WTC11 (cell line): Measurements from ENCODE around the gene MDK. TPM values are rescaled to one million over a fixed set of nuclear protein-coding genes. Genes with fewer than 3 reads are reported as not detected.
A peak's percentile ranks its signal among the peaks of the same experiment; 100 is the strongest.

Source experiments
- ATAC-seq: fragments of 200-7000 bp; cut with Tn5 transposase; 2 replicates; pipeline ENCODE4 v1.10.0; 2021; ENCODE audit warnings: mild to moderate bottlenecking, moderate library complexity
- CTCF ChIA-PET: fragments of 300-600 bp; sonication (Branson Sonifier 250); formaldehyde crosslinking; loops from one replicate; lab custom pipeline; 2021; ENCODE audit warnings: antibody characterized with exemption; lab: Charles Lee
- POLR2A ChIA-PET: fragments of 350-600 bp; sonication (Branson Sonifier 250); formaldehyde crosslinking; loops from one replicate; lab custom pipeline; 2021; ENCODE audit warnings: antibody characterized with exemption; lab: Charles Lee
- DNase-seq: peaks from one replicate; pipeline ENCODE4 v3.0.0; 2021; ENCODE audit warnings: low spot score
- H3K27ac Mint-ChIP-seq: 2 replicates; pipeline ENCODE4 v1.8.0; 2021; ENCODE audit warnings: mixed read lengths
- H3K27me3 Mint-ChIP-seq: 2 replicates; pipeline ENCODE4 v1.8.0; 2021; ENCODE audit warnings: low read depth, mild to moderate bottlenecking, moderate library complexity, mixed read lengths
- H3K36me3 Mint-ChIP-seq: 2 replicates; pipeline ENCODE4 v1.8.0; 2021; ENCODE audit warnings: mixed read lengths
- H3K4me1 Mint-ChIP-seq: 2 replicates; pipeline ENCODE4 v1.8.0; 2022; ENCODE audit warnings: mixed read lengths
- H3K4me3 Mint-ChIP-seq: 2 replicates; pipeline ENCODE4 v1.8.0; 2021; ENCODE audit warnings: mild to moderate bottlenecking, moderate library complexity, mixed read lengths
- H3K9me3 Mint-ChIP-seq: 2 replicates; pipeline ENCODE4 v1.8.0; 2021; ENCODE audit warnings: mixed read lengths
- EMX1 ChIP-seq: fragments of 250-450 bp; sonication (Bioruptor Pico); IDR thresholded peaks from 2 replicates; pipeline ENCODE4 v1.8.0; 2021; ENCODE audit warnings: mild to moderate bottlenecking
- GABPB1 ChIP-seq: sonication (generic); formaldehyde crosslinking; IDR thresholded peaks from 2 replicates; pipeline ENCODE4 v1.8.1; 2023; ENCODE audit warnings: mild to moderate bottlenecking, missing genetic modification reagents
- GTF2I ChIP-seq: fragments of 250-450 bp; sonication (Bioruptor Pico); conservative IDR thresholded peaks from 2 replicates; pipeline ENCODE4 v1.4.0; 2021; ENCODE audit warnings: mild to moderate bottlenecking
- NFE2L1 ChIP-seq: sonication (generic); formaldehyde crosslinking; IDR thresholded peaks from 2 replicates; pipeline ENCODE4 v1.8.1; 2023; ENCODE audit warnings: missing genetic modification reagents
- NR3C1 ChIP-seq: sonication (generic); formaldehyde crosslinking; conservative IDR thresholded peaks from 2 replicates; pipeline ENCODE4 v1.8.1; 2023; ENCODE audit warnings: low read depth, mild to moderate bottlenecking, missing genetic modification reagents
- TEAD4 ChIP-seq: sonication (generic); formaldehyde crosslinking; IDR thresholded peaks from 2 replicates; pipeline ENCODE4 v1.8.0; 2022; ENCODE audit warnings: mild to moderate bottlenecking, missing genetic modification reagents
- ZNF232 ChIP-seq: sonication (generic); formaldehyde crosslinking; IDR thresholded peaks from 2 replicates; pipeline ENCODE4 v1.8.0; 2022; ENCODE audit warnings: mild to moderate bottlenecking, missing genetic modification reagents
- ZNF396 ChIP-seq: fragments of 250-450 bp; sonication (Bioruptor Pico); IDR thresholded peaks from 2 replicates; pipeline ENCODE4 v1.8.0; 2021; ENCODE audit warnings: mild to moderate bottlenecking, moderate library complexity, borderline replicate concordance
- ZNF416 ChIP-seq: fragments of 250-450 bp; sonication (Bioruptor Pico); IDR thresholded peaks from 2 replicates; pipeline ENCODE4 v1.9.0; 2021; ENCODE audit warnings: mild to moderate bottlenecking, inconsistent platforms
- ZNF423 ChIP-seq: fragments of 250-450 bp; sonication (Bioruptor Pico); IDR thresholded peaks from 2 replicates; pipeline ENCODE4 v2.1.2; 2022; ENCODE audit warnings: mild to moderate bottlenecking, moderate library complexity
- total RNA-seq: library from RNA; stranded (reverse); gene quantifications from 3 replicates; pipeline ENCODE4 v1.2.3, GENCODE V29; 2021
- TF ChIP-seq, protein P1 (sequence below): sonication (generic); formaldehyde crosslinking; IDR thresholded peaks from 2 replicates; pipeline ENCODE4 v1.8.0; 2022; ENCODE audit warnings: mild to moderate bottlenecking, missing genetic modification reagents
- TF ChIP-seq, protein P2 (sequence below): sonication (generic); formaldehyde crosslinking; IDR thresholded peaks from 2 replicates; pipeline ENCODE4 v1.8.1; 2023; ENCODE audit warnings: mild to moderate bottlenecking, missing genetic modification reagents, moderate library complexity
- TF ChIP-seq, protein P3 (sequence below): sonication (generic); formaldehyde crosslinking; IDR thresholded peaks from 2 replicates; pipeline ENCODE4 v1.8.0; 2023; ENCODE audit warnings: missing genetic modification reagents, mild to moderate bottlenecking, borderline replicate concordance
- TF ChIP-seq, protein P4 (sequence below): fragments of 200-600 bp; IDR thresholded peaks from 2 replicates; pipeline ENCODE4 v1.8.0; 2022; ENCODE audit warnings: antibody characterized with exemption
- TF ChIP-seq, protein P5 (sequence below): fragments of 250-450 bp; sonication (Bioruptor Pico); conservative IDR thresholded peaks from 2 replicates; pipeline ENCODE4 v1.9.0; 2021; ENCODE audit warnings: mild to moderate bottlenecking
- TF ChIP-seq, protein P6 (sequence below): fragments of 250-450 bp; sonication (Bioruptor Pico); IDR thresholded peaks from 2 replicates; pipeline ENCODE4 v1.9.0; 2021; ENCODE audit warnings: mild to moderate bottlenecking, borderline replicate concordance

MDK gene
- total RNA-seq, 1 experiment from 2014 or later = 560 TPM

DNA sequence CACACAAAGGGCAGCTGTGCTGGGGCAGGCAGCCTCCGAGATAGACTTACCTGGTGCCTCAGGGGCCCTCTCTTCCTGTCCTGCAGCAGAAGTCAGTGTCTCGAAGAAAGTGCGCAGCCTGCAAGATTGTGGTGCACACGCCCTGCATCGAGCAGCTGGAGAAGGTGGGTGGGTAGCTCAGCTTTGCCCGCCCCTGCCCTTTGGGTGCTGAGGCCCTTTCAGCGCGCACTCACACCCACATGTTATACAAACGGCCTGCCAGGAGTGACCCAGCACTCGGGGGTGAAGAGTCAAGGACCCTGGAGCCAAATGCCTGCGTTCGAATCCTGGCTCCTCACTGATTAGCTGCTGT, 13.6 kb upstream of the MDK start:
- DNase-seq = no peak
- POLR2A ChIA-PET = no interaction called here
- no peak for TF ChIP-seq NFE2L1
- TF ChIP-seq, all 79 proteins: peak for 0
- Mint-ChIP-seq H3K27me3 (no peaks in the 10 kb centered on the region), H3K4me3 (no peak overlapping the region), H3K9me3 (no peaks in the 10 kb centered on the region), H3K4me1 (peaks cover 21% of the 10 kb centered on the region), H3K36me3 (peaks cover 18% of the 10 kb centered on the region), H3K27ac (no peak overlapping the region)
- no peak for ATAC-seq
- CTCF ChIA-PET = interaction anchor here (1.2 to 11.8 kb wide), 9 partner anchors 10 to 316 kb away, joined by 3 to 231 read pairs (median 8); no protein-coding TSS in a partner anchor

DNA sequence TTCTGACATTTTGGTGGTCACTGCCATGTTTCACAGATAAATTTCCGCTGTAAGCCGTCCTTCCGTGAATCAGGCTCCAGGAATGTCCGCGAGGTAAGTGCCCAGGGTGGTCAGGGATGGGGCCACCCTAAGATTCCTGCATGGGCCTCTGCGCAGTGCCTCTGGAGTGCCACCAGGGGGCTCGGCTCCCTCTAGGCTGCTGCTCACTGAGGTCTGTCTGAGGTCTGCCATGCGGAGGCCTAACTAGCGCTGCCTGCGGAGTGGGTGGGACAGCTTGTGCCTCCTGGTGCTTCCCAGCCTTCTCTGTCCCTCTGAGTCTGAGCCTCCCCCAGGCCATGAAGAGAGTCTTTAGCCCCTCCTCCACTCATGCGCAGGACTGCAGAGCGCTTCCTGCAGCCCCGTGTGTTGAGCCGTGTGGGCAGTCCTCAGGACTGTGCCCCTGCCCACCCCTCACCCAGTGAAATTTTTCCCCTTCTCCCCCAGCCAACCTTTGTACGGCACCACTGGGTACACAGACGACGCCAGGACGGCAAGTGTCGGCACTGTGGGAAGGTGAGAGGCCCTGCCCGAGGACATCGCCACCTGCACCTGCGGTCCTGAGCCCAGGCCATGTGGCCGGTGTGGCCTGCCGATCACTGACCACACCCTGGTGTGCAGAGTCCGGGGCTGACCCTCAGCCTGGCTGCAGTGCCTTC, 11.9 kb upstream of the MDK start:
- H3K4me3 Mint-ChIP-seq = no peak overlapping the region
- POLR2A ChIA-PET = no interaction called here
- peak; percentile 82 for DNase-seq

DNA sequence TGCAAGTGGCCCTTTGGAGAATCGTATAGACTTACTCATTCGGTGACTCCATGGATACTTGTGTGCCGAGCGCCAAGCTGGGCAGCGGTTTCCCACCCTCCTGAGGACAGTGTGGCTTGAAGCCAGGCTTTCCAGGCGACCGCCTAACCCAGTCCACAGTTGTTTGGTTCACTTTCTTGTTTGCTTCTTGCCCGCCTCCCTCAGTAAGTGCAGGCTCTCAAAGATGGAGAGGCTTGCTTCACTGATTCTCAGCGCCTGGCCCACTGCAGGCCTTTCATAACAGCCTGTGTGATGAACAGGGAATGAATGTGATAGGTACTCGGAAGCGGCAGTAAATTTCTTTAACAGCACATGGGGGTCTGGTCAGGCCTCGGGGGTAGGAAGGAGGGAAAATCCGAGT, 11.2 kb upstream of the MDK start:
- Mint-ChIP-seq H3K4me1 (peaks cover 14% of the 10 kb centered on the region), H3K27me3 (no peaks in the 10 kb centered on the region), H3K36me3 (peaks cover 29% of the 10 kb centered on the region), H3K27ac (peak overlapping the region; percentile 65; the same call in 1 of the 2 replicates), H3K4me3 (no peak overlapping the region), H3K9me3 (no peaks in the 10 kb centered on the region)
- CTCF ChIA-PET = interaction anchor here (1.5 to 11.8 kb wide), 4 partner anchors 9 to 22 kb away, joined by 3 to 231 read pairs (median 6); partner anchors contain the start of gene CHRM4
- DNase-seq (no peak), ATAC-seq (no peak)
- POLR2A ChIA-PET = no interaction called here
- TF ChIP-seq, protein P1, sequence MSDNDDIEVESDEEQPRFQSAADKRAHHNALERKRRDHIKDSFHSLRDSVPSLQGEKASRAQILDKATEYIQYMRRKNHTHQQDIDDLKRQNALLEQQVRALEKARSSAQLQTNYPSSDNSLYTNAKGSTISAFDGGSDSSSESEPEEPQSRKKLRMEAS (CRISPR knock-in tag) = no peak
- TF ChIP-seq TEAD4 = no peak
- no peak for TF ChIP-seq GTF2I (CRISPR knock-in tag)
- TF ChIP-seq, protein P2, sequence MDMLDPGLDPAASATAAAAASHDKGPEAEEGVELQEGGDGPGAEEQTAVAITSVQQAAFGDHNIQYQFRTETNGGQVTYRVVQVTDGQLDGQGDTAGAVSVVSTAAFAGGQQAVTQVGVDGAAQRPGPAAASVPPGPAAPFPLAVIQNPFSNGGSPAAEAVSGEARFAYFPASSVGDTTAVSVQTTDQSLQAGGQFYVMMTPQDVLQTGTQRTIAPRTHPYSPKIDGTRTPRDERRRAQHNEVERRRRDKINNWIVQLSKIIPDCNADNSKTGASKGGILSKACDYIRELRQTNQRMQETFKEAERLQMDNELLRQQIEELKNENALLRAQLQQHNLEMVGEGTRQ = no peak
- TF ChIP-seq NR3C1 (CRISPR knock-in tag) = no peak
- TF ChIP-seq, protein P3, sequence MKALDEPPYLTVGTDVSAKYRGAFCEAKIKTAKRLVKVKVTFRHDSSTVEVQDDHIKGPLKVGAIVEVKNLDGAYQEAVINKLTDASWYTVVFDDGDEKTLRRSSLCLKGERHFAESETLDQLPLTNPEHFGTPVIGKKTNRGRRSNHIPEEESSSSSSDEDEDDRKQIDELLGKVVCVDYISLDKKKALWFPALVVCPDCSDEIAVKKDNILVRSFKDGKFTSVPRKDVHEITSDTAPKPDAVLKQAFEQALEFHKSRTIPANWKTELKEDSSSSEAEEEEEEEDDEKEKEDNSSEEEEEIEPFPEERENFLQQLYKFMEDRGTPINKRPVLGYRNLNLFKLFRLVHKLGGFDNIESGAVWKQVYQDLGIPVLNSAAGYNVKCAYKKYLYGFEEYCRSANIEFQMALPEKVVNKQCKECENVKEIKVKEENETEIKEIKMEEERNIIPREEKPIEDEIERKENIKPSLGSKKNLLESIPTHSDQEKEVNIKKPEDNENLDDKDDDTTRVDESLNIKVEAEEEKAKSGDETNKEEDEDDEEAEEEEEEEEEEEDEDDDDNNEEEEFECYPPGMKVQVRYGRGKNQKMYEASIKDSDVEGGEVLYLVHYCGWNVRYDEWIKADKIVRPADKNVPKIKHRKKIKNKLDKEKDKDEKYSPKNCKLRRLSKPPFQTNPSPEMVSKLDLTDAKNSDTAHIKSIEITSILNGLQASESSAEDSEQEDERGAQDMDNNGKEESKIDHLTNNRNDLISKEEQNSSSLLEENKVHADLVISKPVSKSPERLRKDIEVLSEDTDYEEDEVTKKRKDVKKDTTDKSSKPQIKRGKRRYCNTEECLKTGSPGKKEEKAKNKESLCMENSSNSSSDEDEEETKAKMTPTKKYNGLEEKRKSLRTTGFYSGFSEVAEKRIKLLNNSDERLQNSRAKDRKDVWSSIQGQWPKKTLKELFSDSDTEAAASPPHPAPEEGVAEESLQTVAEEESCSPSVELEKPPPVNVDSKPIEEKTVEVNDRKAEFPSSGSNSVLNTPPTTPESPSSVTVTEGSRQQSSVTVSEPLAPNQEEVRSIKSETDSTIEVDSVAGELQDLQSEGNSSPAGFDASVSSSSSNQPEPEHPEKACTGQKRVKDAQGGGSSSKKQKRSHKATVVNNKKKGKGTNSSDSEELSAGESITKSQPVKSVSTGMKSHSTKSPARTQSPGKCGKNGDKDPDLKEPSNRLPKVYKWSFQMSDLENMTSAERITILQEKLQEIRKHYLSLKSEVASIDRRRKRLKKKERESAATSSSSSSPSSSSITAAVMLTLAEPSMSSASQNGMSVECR (CRISPR knock-in tag) = no peak

More for the DNA sequence above, 11.9 kb upstream of the MDK start:
- TF ChIP-seq, protein P4, sequence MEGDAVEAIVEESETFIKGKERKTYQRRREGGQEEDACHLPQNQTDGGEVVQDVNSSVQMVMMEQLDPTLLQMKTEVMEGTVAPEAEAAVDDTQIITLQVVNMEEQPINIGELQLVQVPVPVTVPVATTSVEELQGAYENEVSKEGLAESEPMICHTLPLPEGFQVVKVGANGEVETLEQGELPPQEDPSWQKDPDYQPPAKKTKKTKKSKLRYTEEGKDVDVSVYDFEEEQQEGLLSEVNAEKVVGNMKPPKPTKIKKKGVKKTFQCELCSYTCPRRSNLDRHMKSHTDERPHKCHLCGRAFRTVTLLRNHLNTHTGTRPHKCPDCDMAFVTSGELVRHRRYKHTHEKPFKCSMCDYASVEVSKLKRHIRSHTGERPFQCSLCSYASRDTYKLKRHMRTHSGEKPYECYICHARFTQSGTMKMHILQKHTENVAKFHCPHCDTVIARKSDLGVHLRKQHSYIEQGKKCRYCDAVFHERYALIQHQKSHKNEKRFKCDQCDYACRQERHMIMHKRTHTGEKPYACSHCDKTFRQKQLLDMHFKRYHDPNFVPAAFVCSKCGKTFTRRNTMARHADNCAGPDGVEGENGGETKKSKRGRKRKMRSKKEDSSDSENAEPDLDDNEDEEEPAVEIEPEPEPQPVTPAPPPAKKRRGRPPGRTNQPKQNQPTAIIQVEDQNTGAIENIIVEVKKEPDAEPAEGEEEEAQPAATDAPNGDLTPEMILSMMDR = peak; percentile 86
- TF ChIP-seq, protein P5, sequence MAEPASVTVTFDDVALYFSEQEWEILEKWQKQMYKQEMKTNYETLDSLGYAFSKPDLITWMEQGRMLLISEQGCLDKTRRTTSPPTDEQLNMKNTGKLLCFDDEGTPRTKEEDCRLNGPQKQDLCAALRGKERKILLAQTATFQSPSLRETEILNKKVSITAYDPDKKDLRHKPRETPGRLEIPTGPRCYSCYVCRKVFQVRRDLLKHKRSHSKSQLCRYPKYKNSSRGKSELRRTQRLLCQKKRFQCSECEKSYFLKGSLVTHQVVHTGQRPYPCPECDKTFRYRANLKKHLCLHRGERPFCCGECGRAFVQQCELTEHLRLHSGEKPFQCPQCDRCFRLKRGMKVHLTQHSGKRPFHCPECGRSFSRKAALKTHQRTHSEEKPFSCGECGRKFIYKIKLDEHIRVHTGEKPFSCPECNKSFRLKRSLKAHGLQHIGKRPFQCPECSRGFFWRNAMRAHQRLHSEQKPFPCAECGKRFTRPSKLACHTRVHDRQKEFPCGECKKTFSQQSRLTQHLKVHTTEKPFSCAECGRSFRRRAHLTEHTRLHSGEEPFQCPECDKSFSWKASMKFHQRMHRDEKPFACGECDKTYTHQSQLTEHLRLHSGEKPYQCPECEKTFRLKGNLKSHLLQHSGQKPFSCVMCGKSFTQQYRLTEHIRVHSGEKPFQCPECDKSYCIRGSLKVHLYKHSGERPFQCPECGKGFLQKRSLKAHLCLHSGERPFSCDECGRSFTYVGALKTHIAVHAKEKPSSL (CRISPR knock-in tag) = no peak
- TF ChIP-seq ZNF232 (CRISPR knock-in tag) (no peak), GABPB1 (CRISPR knock-in tag) (no peak), ZNF423 (CRISPR knock-in tag) (peak; percentile 60; the same call in 1 of the 2 replicates), ZNF396 (no peak), ZNF416 (CRISPR knock-in tag) (no peak), EMX1 (CRISPR knock-in tag) (no peak)
- TF ChIP-seq, protein P6, sequence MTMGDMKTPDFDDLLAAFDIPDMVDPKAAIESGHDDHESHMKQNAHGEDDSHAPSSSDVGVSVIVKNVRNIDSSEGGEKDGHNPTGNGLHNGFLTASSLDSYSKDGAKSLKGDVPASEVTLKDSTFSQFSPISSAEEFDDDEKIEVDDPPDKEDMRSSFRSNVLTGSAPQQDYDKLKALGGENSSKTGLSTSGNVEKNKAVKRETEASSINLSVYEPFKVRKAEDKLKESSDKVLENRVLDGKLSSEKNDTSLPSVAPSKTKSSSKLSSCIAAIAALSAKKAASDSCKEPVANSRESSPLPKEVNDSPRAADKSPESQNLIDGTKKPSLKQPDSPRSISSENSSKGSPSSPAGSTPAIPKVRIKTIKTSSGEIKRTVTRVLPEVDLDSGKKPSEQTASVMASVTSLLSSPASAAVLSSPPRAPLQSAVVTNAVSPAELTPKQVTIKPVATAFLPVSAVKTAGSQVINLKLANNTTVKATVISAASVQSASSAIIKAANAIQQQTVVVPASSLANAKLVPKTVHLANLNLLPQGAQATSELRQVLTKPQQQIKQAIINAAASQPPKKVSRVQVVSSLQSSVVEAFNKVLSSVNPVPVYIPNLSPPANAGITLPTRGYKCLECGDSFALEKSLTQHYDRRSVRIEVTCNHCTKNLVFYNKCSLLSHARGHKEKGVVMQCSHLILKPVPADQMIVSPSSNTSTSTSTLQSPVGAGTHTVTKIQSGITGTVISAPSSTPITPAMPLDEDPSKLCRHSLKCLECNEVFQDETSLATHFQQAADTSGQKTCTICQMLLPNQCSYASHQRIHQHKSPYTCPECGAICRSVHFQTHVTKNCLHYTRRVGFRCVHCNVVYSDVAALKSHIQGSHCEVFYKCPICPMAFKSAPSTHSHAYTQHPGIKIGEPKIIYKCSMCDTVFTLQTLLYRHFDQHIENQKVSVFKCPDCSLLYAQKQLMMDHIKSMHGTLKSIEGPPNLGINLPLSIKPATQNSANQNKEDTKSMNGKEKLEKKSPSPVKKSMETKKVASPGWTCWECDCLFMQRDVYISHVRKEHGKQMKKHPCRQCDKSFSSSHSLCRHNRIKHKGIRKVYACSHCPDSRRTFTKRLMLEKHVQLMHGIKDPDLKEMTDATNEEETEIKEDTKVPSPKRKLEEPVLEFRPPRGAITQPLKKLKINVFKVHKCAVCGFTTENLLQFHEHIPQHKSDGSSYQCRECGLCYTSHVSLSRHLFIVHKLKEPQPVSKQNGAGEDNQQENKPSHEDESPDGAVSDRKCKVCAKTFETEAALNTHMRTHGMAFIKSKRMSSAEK = no peak
- Mint-ChIP-seq H3K27me3 (no peaks in the 10 kb centered on the region), H3K4me1 (peaks cover 19% of the 10 kb centered on the region), H3K9me3 (no peaks in the 10 kb centered on the region), H3K27ac (peak overlapping the region; percentile 70), H3K36me3 (peaks cover 23% of the 10 kb centered on the region)
- CTCF ChIA-PET = interaction anchor here (1.1 to 11.8 kb wide), 9 partner anchors 8 to 120 kb away, joined by 3 to 231 read pairs (median 5); partner anchors contain the start of gene CHRM4
- ATAC-seq = peak; percentile 86
